Raji (cell line): Measurements from ENCODE around the gene TXNRD1.

ENCODE experiments used
- POLR2A ChIP-seq: IDR thresholded peaks from 2 replicates; pipeline ENCODE4 v1.6.1; 2011; ENCODE audit warnings: low read depth, low read length, control low read depth; ENCODE audit not compliant: insufficient read depth

The TXNRD1 gene

GRCh38 chr12:104282109-104282508 lies 66.5 kb downstream of the TXNRD1 start:
- no peak for TF ChIP-seq POLR2A

GRCh38 chr12:104285740-104286515 lies 70.3 kb downstream of the TXNRD1 start:
- TF ChIP-seq POLR2A: no peak

GRCh38 chr12:104286516-104287482 lies 71.2 kb downstream of the TXNRD1 start:
- peak; percentile 98 for TF ChIP-seq POLR2A

- peak; percentile 76 for TF ChIP-seq POLR2A
Observed at GRCh38 chr12:104288635-104289274, 73.2 kb downstream of the TXNRD1 start.

- no peak for TF ChIP-seq POLR2A
Observed at GRCh38 chr12:104290320-104290719, 74.7 kb downstream of the TXNRD1 start.

GRCh38 chr12:104290855-104291254 lies 75.3 kb downstream of the TXNRD1 start:
- no peak for TF ChIP-seq POLR2A

GRCh38 chr12:104291867-104292524 lies 76.4 kb downstream of the TXNRD1 start:
- TF ChIP-seq POLR2A: no peak

GRCh38 chr12:104292872-104293794 lies 77.6 kb downstream of the TXNRD1 start:
- TF ChIP-seq POLR2A: no peak

- no peak for TF ChIP-seq POLR2A
Observed at GRCh38 chr12:104294927-104295668, 79.5 kb downstream of the TXNRD1 start.

GRCh38 chr12:104295954-104296353 lies 80.4 kb downstream of the TXNRD1 start:
- no peak for TF ChIP-seq POLR2A

- no peak for TF ChIP-seq POLR2A
Observed at GRCh38 chr12:104296718-104297117, 81.1 kb downstream of the TXNRD1 start.

GRCh38 chr12:104297477-104298113 lies 82.0 kb downstream of the TXNRD1 start:
- TF ChIP-seq POLR2A: no peak
